ENCODE measurements around the gene ECI1.
"Not testable (repeated sequence)": the region's sequence is repeated elsewhere in the genome, so short reads cannot be mapped to it uniquely, and the experiment has no call there.

Gene ECI1

DNA sequence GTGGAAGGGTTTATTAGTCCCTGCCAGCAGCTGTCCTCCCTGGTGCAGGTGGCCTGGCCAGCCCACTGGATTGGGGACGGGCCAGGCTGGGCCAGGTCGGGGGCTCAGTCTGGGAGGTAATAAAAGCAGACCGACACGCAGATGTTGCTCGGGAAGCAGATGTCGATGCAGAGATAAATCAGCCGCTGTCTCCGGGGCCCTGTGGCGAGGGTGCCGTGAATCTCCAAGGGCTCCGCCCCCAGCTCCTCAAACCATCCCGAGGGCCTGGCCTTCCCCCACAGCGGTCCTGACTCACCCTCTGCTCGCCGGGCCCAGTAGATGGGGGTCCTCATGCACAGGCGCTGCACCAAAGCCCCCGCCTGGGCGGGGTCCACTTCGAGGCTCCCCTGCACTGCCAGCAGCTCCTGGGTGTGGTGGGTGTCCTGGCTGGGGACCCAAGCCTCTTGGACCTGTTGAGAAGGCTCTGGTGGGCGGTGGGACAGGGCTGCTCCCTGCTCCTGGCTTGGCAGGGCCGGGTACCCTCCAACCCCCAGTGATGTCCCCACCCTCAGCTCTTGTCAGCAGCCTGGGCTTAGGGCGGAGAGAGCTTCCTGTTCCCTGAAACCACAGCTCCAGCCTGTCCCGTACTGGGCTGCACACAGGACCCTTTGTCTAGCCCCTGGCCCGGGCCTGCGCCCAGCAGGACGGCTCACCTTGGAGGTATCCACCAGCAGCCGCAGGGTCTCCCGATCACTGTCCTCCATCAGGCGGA lies 42.0 kb downstream of the ECI1 start:
- DNase-seq: peak; percentile 60

DNA sequence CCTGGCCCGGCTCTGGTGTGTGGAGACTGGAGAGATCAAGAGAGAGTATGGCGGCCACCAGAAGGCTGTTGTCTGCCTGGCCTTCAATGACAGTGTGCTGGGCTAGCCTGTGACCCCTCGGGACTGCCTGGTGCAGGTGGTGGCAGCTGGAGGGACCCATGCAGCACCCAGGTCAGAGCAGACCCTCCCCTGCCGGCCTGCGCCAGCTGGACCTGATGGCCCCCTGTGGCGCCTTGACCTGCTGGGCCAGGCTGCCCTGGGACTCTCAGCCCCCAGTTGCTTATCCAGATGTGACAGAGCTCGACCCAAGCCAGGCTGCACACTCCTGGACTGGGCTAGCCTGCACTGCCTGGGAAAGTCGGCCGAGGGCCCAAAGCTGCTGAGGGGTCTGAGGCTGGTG lies 42.6 kb downstream of the ECI1 start:
- DNase-seq: no peak

DNA sequence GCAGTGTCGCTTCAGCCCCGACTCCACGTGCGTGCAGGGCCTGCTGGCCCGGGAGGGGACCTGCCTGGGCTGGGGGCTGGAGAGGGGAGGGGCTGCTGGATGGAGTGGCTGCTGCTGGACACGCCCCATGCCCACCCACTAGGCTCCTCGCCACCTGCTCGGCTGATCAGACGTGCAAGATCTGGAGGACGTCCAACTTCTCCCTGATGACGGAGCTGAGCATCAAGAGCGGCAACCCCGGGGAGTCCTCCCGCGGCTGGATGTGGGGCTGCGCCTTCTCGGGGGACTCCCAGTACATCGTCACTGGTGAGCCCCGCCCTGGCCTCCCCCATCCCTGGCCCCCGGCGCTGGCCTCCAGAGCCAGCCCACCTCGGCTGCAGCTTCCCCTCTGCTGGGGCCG lies 43.1 kb downstream of the ECI1 start:
- no peak for DNase-seq

DNA sequence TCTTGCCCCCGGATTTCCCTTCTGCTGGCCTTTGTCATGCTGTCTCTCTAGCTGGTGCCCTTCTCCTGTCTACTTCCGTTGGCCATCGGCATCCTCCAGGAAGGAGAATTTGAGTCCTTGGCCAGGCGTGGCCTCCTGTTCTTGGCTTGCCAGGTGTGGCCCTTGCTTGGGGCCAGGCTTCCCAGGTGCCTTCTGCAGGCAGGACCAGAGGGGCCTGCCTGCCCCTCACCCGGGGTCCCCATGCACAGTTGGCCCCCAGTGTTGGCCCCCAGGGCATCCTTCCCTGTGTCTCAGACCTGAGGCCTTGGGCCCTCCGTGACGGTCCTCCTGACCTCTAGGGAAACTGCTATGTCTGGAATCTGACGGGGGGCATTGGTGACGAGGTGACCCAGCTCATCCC lies 43.5 kb downstream of the ECI1 start:
- no peak for DNase-seq

DNA sequence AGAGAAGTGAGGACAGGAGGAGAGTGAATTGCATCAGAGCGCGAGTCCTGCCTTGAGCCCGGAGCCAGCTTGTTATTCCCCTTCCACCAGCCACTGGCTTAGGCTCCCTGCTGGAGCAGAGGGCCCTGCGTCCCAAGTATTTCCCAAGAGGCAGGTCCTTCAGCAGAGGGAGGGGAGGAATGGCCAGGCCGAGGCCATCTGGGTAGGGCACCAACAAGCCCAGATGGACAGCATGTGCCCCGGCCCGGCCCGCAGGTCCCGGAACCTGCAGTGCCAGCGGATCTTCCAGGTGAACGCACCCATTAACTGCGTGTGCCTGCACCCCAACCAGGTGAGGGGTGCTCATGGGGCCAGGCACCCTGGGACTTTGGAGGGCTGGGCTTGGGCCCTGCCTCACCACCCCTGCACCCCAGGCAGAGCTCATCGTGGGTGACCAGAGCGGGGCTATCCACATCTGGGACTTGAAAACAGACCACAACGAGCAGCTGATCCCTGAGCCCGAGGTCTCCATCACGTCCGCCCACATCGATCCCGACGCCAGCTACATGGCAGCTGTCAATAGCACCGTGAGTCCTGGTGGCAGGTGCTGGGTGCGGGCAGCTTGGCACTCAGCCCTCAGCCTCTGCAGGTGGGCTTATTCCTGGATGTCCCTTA lies 44.5 kb downstream of the ECI1 start:
- DNase-seq: no peak

DNA sequence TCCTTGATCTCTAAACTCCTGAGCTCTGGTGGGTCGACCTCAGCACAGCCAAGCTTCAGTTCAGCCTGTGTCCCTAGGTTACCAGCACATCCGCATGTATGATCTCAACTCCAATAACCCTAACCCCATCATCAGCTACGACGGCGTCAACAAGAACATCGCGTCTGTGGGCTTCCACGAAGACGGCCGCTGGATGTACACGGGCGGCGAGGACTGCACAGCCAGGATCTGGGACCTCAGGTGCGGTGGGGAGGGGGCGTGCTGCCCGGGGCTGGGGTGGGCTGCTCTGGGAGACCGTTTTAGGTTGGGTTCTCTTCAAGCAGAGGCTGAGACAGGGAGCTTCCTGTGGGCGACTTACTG lies 45.0 kb downstream of the ECI1 start:
- no peak for DNase-seq

DNA sequence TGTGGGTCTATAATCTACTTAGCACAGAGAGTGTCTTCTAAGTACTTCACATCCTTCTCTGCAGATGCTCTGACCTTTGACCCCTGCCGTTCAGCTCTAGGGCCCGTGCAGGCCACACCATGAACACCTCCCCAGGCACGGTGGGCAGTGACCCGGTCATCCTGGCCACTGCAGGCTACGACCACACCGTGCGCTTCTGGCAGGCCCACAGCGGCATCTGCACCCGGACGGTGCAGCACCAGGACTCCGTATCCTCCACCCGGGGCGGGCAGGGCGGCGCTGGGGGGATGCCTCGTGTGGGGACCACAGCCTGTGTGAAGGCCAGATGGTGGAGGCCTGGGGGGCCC lies 45.4 kb downstream of the ECI1 start:
- DNase-seq: no peak

DNA sequence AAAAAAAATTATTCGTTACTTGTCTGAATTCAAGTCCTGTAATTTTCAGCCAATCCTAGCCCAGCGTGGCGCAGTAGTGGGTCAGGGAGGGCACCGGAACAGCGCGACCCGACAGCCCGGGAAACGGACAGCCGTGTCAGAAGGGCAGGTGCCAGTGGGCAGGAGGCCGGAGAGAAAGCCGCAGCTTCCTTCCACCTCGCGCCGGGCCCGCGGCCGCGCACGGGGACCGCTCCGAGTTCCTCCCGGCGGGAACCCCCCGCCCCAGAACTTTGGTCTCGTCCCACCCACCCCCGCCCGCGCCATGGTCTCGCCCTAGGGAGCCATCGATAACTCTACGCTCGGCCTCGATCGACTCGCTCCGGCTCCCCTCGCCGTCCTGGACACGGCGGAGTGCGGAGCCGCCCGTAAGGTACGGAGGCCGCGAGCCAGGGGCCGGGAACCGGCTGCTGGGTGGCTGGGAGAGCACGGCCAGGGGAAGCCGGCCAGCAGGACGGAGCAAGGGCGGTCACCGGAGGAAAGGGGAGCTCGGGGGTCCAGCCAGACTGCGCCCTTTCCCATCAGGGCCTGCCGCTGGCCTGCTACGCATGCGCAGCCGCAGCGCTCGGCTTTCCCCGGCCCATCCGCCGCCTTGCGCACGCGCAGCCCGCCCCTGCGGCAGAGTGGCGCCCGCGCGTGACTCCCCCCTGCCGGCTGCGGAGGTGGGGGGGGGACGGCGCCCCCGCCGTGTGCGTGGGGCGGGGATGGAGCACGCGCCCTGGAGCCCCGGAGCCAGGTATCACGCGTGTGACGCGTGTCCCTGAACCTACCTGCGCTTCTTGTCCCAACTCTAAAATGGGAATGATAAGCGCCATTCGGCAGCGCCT lies 46.1 kb downstream of the ECI1 start, which contains the start of gene MLST8:
Gene MLST8, plus strand, starts transcription at position 351 of the 863 bp plus-strand sequence. CDS start 632 bp downstream, outside the sequence.
- DNase-seq: peak; percentile 98

DNA sequence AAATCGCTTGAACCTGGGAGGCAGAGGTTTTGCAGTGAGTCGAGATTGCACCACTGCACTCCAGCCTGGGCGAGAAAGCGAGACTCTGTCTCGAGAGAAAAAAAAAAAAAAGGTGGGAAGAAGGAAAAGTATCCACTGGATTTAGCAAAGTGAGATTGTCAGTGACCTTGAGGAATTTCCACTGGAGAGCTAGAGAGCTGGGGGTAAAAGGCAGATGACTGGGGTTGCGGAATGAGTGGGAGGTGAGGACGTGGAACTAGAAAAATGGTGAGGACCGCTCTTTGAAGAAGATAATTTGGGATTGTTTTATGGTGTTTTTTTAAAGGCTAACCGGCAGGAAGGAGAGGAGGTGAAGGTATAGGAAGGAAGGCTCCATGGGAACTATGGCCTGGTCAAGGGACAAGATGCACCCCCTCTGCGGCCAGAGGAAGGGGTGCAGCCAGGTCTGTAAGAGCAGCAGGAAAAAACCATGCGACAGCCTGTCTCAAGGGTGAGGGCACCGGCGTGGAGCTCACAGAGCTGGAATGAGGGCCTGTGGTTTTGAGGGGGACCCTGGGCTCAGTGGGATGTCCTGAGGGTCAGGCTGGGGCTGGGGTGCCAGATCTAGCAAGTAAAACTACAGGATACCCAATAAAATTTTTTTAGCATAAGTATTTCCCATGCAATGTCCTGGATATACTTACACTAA lies 46.8 kb downstream of the ECI1 start:
- DNase-seq: peak; percentile 64

DNA sequence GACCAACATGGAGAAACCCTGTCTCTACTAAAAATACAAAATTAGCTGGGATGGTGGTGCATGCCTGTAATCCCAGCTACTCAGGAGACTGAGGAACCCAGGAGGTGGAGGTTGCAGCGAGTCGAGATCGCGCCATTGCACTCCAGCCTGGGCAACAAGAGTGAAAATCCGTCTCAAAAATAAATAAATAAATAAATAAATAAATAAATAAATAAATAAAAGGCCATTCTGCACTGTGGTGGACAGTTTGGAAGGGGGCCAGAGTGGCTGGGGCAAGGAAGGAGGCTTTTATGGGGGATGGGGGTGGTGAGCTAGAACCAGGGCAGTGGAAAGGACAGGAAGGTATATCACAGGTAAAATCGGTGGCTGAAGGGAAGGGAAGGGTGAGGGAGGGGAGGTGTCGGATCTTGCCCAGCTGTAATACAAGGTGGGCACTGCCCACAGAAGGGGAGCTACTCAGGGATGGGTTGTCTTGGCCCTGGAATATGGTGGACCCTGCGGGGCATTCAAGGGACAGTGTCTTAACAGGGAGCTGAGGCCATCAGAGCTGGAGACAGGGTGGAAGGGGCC lies 48.2 kb downstream of the ECI1 start:
- not testable (repeated sequence) for DNase-seq

DNA sequence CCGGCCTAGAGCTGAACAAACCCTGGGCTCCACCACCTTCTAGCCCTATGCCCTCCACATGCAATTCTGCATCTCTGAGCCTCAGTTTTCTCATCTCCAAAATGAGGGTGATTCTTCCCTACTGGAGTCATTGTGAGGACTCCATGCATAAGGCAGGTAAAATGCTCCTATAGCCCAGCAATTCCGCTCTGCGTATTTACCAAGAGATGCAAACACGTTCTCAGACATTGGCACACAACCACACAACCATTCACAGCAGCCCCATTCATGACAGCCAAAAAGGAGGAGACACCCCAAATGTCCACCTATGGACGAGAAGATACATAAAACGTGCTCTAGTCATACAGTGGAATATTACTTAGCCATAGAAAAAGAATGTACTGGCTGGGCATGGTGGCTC lies 51.1 kb downstream of the ECI1 start:
- DNase-seq: no peak

DNA sequence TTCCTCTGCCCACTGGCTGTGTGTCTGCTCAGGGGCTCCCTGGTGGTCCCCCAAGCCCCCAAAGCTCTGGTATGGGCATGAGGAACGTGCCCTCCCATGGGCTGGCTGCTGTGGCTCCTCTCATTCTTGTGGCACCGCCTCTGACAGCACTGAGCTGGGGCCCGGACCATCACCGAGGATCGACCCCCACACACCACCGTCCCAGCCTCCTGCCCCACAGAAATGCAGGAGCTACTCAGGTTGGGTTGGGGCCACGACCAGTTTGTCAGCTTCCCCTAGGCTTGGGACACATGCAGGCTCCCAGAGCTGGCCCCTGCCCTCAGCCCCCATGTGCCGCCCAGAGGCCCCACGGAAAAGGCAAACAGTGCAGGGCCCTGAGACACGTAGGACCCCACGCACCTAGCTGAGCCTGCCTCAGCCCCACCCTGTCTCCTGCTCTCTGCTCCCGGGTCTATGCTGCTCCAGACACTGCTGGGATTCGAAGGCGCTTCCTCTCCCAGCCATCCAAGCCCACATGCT lies 51.7 kb downstream of the ECI1 start:
- no peak for DNase-seq

DNA sequence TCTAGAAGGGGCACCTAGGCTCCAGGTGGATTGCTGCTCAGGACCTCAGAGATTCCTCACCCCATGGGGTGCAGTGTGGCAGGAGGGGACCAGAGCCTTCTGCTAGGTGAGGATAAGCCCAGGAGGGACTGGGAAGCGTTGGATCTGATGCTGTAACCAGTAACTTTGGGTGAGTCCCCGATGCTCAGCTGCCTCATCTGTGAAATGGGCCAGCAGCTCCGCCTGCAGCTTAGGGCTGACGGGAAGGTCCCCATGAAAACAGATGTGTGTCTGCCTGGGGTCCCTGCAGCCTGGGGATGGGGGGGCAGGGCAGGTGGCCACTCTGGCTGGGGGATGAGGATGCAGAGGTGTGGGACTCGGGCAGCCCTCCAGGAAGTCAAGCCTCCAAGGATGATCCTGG lies 52.3 kb downstream of the ECI1 start:
- DNase-seq: no peak

DNA sequence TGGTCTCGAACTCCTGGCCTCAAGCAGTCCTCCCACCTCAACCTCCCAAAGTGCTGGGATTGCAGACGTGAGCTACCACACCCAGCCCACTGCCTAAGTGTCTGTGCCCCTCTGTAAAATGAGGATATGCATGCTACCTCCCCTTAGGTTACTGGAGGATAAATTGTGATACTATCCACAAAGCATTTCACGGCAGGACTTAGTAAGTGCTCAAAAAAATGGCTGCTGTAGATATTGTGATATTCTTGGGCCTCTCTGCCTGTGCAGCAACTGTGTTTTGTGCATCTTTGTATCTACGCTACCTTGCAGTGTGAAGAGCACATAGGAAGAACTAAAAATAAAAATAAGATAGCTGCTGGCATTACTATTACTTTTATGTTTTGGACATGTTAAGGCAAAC lies 53.1 kb downstream of the ECI1 start:
- DNase-seq: no peak

DNA sequence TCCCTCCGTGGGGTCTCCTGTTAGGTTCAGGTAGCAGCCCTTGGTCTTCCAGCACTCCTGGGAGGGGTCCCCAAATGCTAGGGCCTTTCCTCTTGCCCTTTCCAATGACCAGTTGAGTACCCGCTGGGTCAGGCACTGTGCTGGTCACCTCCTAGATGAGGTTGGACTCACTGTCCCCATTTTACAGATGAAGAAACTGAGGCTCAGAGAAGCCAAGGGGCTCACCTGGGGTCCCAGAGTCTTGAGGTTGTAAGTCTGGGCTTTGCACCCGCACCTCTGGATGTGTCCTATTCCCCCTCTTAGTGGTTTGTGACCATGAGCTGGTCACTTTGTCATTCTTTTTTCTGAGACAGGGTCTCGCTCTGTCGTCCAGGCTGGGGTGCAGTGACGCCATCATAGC lies 53.6 kb downstream of the ECI1 start:
- no peak for DNase-seq

DNA sequence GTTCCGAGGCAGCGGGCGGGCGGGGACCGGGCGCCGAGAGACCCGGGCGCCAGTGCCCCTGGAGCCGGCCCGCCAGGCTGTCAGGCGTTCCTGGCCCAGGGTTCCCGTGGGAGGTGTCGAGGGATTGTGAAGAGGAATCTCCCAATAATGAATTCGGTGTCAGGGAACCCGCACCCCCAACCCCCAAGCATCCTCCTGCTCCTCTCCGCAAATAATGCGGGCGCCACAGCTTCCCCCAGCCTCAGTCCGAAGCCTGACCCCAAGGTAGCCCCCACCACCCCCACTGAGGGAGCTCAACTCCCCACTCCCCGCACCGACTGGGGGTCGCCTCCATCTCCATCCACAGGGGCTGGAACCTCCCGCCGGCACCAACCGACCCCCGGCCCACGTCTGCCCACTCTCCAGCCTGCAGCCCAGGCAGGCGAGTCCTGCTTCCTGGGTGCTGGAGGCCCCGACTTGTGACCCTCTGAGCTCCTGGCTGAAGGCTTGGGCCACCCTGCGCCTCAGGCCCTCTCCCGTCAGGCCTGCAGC lies 54.3 kb downstream of the ECI1 start:
- DNase-seq: no peak

DNA sequence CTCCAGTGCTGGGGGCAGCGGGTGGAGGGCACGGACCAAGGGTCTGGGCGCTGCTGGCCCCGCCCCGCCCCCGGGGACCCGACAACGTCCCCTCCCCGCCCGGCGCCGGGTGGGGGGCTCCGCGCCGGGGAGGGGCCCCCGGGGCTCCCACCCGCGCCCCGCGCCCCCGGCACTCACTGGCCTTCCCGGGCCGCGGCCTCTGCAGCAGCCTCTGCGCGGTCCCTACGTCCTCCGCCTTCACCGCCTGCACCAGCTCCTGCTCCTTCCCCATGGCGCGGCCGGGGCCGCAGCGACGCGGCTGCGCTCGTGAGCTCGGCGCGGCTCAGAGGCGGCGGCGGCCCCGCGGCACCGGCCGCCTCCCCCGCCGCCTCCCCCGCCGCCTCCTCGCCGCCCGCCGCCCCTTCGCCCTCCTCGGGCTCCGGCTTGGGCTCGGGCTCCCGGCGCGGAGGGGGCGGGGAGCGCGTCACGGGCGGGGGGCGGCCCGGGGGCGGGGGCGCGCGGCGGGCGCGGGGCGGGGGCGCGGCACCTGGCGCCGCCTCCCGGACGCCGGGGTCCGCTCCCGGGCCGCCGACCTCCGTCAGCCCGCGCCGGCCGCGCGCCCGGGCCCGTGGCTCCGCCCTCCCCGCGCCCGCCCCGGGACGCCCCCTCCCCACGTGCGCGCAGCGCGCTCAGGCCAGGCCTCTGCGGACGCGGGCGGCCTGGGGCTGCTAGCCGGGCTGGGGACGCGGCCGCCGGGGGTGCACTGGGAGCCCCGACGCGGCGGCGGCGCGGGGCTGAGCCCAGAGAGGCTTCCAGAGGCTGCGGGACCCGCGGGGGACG lies 55.0 kb downstream of the ECI1 start, which contains the start of gene CASKIN1:
Gene CASKIN1, minus strand, starts transcription at position 444 of the 819 bp plus-strand sequence. Its CDS starts 173 bp downstream, at position 271.
- DNase-seq: no peak

DNA sequence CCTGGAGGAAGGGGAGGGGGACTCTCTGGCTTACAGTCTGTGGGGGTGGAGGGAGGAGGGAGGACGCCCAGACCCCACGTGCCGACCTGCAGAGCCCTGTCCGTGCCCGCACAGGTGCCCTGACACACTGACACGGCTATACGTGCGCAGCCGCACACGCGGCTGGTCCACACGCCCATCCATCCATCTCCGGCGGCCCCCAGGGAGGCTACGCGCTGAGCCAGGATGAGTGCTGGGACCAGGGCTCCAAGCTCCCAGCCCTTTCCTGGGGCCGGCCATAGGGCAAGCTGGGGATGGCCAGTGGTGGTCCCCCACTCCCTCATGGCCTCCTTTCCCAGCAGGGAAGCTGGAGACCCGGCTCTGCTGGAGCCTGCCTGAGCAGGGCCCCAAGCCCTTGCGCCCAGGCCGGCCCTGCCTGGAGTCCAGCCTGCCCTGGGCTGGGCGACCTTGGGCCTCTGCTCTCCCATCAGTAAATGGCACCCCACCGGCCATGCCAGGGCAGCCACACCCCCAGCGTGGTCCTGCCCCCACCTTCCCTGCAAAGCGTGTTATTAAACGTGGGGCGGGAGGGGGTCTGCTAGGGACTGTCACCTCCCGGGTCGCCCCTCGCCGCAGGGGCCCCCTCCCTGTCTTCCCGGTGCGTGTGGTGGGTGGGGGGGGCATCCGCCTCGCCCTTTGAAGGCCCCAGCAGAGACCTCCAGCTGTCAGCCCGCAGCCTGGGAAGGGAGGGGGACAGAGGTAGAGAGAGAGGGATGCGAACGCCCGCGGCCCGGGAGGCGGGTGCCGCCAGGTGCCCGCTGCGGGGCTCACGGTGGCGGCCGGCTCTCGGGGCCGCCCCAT lies 55.8 kb downstream of the ECI1 start:
- no peak for DNase-seq

DNA sequence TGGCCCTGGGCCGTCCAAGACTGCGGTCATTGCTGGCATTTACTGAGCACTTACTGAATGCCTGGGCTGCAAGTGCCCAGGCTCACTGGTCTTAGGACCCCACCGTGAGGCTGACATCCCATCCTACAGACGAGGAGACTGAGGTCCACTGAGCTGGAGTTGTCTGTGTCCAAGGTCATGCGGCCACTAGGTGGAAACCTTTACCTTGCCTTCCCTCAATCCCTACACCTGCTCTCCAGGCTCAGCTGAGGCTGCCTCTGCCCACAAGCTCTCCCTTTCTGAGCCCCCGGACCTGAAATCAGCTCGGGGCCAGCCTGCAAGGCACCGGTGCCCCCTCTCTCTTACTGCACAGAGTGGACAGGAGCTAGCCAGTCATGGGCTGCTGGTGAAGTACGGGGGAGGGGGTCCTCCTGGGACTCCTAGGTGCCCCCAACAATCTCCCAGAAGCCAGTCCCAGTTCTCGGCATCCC lies 56.5 kb downstream of the ECI1 start:
- DNase-seq: peak; percentile 71

DNA sequence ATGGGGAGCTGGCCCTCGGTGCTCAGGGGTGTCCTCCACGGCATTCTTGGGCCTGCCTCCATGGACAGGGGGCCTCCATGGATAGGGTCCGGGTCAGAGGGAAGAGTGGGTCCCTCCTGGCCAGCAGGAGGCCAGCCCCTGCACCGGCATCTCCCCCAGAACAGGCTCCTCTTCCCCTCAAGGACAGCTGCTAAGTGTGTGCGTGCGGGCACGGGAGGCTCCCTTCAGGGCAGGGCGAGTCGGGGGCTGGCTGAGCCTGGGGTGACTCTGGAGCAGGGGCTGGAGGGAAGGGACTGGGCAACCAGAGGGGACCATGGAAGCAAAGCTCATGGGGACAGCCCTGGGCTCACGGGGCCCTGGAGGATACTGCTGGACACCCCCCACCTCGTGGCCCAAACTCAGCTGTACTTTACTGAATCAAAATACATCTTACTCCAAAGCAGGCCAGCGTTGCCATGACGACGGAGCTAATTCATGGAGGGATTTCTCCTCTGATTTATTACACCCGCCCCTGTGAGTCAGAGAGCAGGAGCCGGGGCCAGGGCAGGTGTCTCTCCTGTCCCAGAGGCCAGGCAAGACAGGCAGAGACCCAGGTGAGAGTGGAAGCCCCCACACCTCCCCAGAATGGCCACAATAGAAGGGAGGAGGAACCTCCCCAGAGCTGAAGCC lies 57.1 kb downstream of the ECI1 start:
- DNase-seq: no peak

Measured in activated CD8-positive, alpha-beta memory T cell treated with anti-CD3 and anti-CD28 coated beads for 24 hours (primary cell).